HG03095 (cell line): ENCODE data around the gene MOGAT3.

Experiments used
- ATAC-seq: cut with Tn5 transposase; IDR thresholded peaks from one replicate; pipeline ENCODE4 v1.9.1; 2021; ENCODE audit warnings: moderate library complexity; ENCODE audit not compliant: unreplicated experiment

MOGAT3 gene

GRCh38 chr7:101173752-101174244, 27.0 kb downstream of the MOGAT3 start:
- no peak for ATAC-seq

GRCh38 chr7:101172854-101173751, 27.7 kb downstream of the MOGAT3 start:
- no peak for ATAC-seq

- ATAC-seq = no peak
These were observed 28.6 kb downstream of the MOGAT3 start for GRCh38 chr7:101172005-101172853.

GRCh38 chr7:101171442-101171837, 29.4 kb downstream of the MOGAT3 start:
- no peak for ATAC-seq

- no peak for ATAC-seq
These were observed 30.0 kb downstream of the MOGAT3 start for GRCh38 chr7:101170617-101171441.

- no peak for ATAC-seq
These were observed 30.8 kb downstream of the MOGAT3 start for GRCh38 chr7:101169838-101170551.

GRCh38 chr7:101169110-101169837, 31.6 kb downstream of the MOGAT3 start:
- no peak for ATAC-seq

GRCh38 chr7:101168412-101169049, 32.3 kb downstream of the MOGAT3 start:
- no peak for ATAC-seq

- no peak for ATAC-seq
These were observed 33.0 kb downstream of the MOGAT3 start for GRCh38 chr7:101167645-101168411.

- ATAC-seq = no peak
These were observed 33.8 kb downstream of the MOGAT3 start for GRCh38 chr7:101166909-101167644.

GRCh38 chr7:101166648-101166908, 34.3 kb downstream of the MOGAT3 start:
- ATAC-seq = no peak

- no peak for ATAC-seq
These were observed 34.7 kb downstream of the MOGAT3 start for GRCh38 chr7:101165958-101166647.

GRCh38 chr7:101165075-101165957, 35.5 kb downstream of the MOGAT3 start, which contains the start of gene VGF:
TSS of gene VGF (minus strand) at chr7:101165569. CDS start at chr7:101164843, 726 bp downstream.
- no peak for ATAC-seq

GRCh38 chr7:101164071-101164840, 36.6 kb downstream of the MOGAT3 start:
- no peak for ATAC-seq

GRCh38 chr7:101163279-101164070, 37.4 kb downstream of the MOGAT3 start:
- no peak for ATAC-seq
